Embryonic facial prominence (tissue), 1 donor: Measurements from ENCODE around the gene PLXNA2.

ENCODE experiments used
- DNase-seq: peaks from one replicate; pipeline ENCODE4 v3.0.0-alpha.2; 2016; ENCODE audit errors: extremely low spot score

Gene PLXNA2

GRCh38 chr1:208240662-208241355 lies 3.4 kb downstream of the PLXNA2 start:
- DNase-seq, result no peak

- DNase-seq, result no peak
These were observed 4.5 kb downstream of the PLXNA2 start for GRCh38 chr1:208239473-208240381.

- DNase-seq, result no peak
These were observed 5.3 kb downstream of the PLXNA2 start for GRCh38 chr1:208238710-208239472.

GRCh38 chr1:208237241-208237640 lies 6.9 kb downstream of the PLXNA2 start:
- DNase-seq, result no peak

- no peak for DNase-seq
These were observed 8.0 kb downstream of the PLXNA2 start for GRCh38 chr1:208235982-208236761.

GRCh38 chr1:208235356-208235981 lies 8.7 kb downstream of the PLXNA2 start:
- DNase-seq, result no peak

- DNase-seq, result no peak
These were observed 9.5 kb downstream of the PLXNA2 start for GRCh38 chr1:208234721-208235120.

GRCh38 chr1:208233978-208234377 lies 10.2 kb downstream of the PLXNA2 start:
- DNase-seq, result no peak

GRCh38 chr1:208233546-208233945 lies 10.6 kb downstream of the PLXNA2 start:
- DNase-seq, result no peak

- DNase-seq, result no peak
These were observed 11.5 kb downstream of the PLXNA2 start for GRCh38 chr1:208232662-208233038.

GRCh38 chr1:208231881-208232661 lies 12.1 kb downstream of the PLXNA2 start:
- no peak for DNase-seq

- no peak for DNase-seq
These were observed 13.3 kb downstream of the PLXNA2 start for GRCh38 chr1:208230668-208231529.

GRCh38 chr1:208228550-208228949 lies 15.6 kb downstream of the PLXNA2 start:
- no peak for DNase-seq

GRCh38 chr1:208228026-208228425 lies 16.2 kb downstream of the PLXNA2 start:
- no peak for DNase-seq

GRCh38 chr1:208227366-208227765 lies 16.8 kb downstream of the PLXNA2 start:
- no peak for DNase-seq

- DNase-seq, result no peak
These were observed 17.9 kb downstream of the PLXNA2 start for GRCh38 chr1:208225954-208226937.

GRCh38 chr1:208224192-208224713 lies 19.9 kb downstream of the PLXNA2 start:
- no peak for DNase-seq

GRCh38 chr1:208223136-208223535 lies 21.0 kb downstream of the PLXNA2 start:
- DNase-seq, result no peak
